IMR-90 (cell line): ENCODE results near the gene TJP1. TPM values are rescaled to one million over a fixed set of nuclear protein-coding genes. Genes with fewer than 3 reads are reported as not detected.

Experiments used
- ATAC-seq: fragments of 200-7000 bp; cut with Tn5 transposase; 2 replicates; pipeline ENCODE4 v1.9.1; 2020; ENCODE audit warnings: low read depth, mild to moderate bottlenecking, moderate library complexity
- BruUV-seq: library from RNA; stranded (reverse); fragments of 400-500 nt; replicated peaks from 2 replicates; lab custom pipeline; 2021; lab: Mats Ljungman, UMichigan
- CTCF ChIA-PET: fragments of 300-600 bp; formaldehyde crosslinking; extraction: SDS; loops from one replicate; lab custom pipeline; 2021; ENCODE audit warnings: antibody characterized with exemption; lab: Yijun Ruan, JAX
- POLR2A ChIA-PET: fragments of 300-600 bp; sonication (Branson Sonifier 250); formaldehyde crosslinking; loops from one replicate; lab custom pipeline; 2022; ENCODE audit warnings: antibody characterized with exemption; ENCODE audit not compliant: unreplicated experiment; lab: Charles Lee
- DNase-seq: peaks from one replicate; pipeline ENCODE4 v3.0.0; 2013
- H2AFZ ChIP-seq: replicated peaks from 2 replicates; pipeline ENCODE3; 2013; ENCODE audit warnings: low read length, mild to moderate bottlenecking; ENCODE audit not compliant: poor library complexity
- H2AK5ac ChIP-seq: 2 replicates; pipeline ENCODE4 v1.6.1; 2013; ENCODE audit warnings: low read depth, low read length, inconsistent platforms
- H2AK9ac ChIP-seq: replicated peaks from 2 replicates; pipeline ENCODE3; 2013; ENCODE audit warnings: mild to moderate bottlenecking, low read depth, low read length, moderate library complexity; ENCODE audit not compliant: poor library complexity
- H2BK120ac ChIP-seq: 2 replicates; pipeline ENCODE4 v1.6.1; 2013; ENCODE audit warnings: low read depth, low read length, inconsistent platforms
- H2BK15ac ChIP-seq: 3 replicates; pipeline ENCODE4 v1.6.1; 2013; ENCODE audit warnings: low read depth, low read length, inconsistent platforms
- H2BK20ac ChIP-seq: 2 replicates; pipeline ENCODE4 v1.6.1; 2013; ENCODE audit warnings: low read depth, mild to moderate bottlenecking, inconsistent platforms, low read length, moderate library complexity
- H2BK5ac ChIP-seq: 2 replicates; pipeline ENCODE4 v1.6.1; 2013; ENCODE audit warnings: mild to moderate bottlenecking, low read depth, low read length, inconsistent platforms; ENCODE audit not compliant: poor library complexity, severe bottlenecking
- H3K14ac ChIP-seq: replicated peaks from 2 replicates; pipeline ENCODE4 v1.6.1; 2013; ENCODE audit warnings: low read depth, low read length, inconsistent platforms
- H3K18ac ChIP-seq: 2 replicates; pipeline ENCODE4 v1.6.1; 2013; ENCODE audit warnings: low read depth, low read length, control low read depth
- H3K23ac ChIP-seq: 2 replicates; pipeline ENCODE4 v1.6.1; 2013; ENCODE audit warnings: low read depth, low read length, inconsistent platforms
- H3K27ac ChIP-seq: 2 replicates; pipeline ENCODE4 v1.5.1; 2013; ENCODE audit warnings: mild to moderate bottlenecking, control low read depth, low read length; ENCODE audit not compliant: insufficient read depth
- H3K27me3 ChIP-seq: 2 replicates; pipeline ENCODE4 v1.6.1; 2013; ENCODE audit warnings: low read length; ENCODE audit not compliant: control insufficient read depth, insufficient read depth
- H3K36me3 ChIP-seq: 2 replicates; pipeline ENCODE4 v1.6.1; 2013; ENCODE audit warnings: low read length, mixed read lengths; ENCODE audit not compliant: control insufficient read depth, insufficient read depth
- H3K4ac ChIP-seq: 2 replicates; pipeline ENCODE4 v1.6.1; 2013; ENCODE audit warnings: low read depth, low read length, inconsistent platforms
- H3K4me1 ChIP-seq: 2 replicates; pipeline ENCODE4 v1.6.1; 2013; ENCODE audit warnings: low read length, mixed read lengths; ENCODE audit not compliant: control insufficient read depth, insufficient read depth
- H3K4me2 ChIP-seq: 2 replicates; pipeline ENCODE4 v1.6.1; 2013; ENCODE audit warnings: low read depth, mild to moderate bottlenecking, control low read depth, low read length, moderate library complexity
- H3K4me3 ChIP-seq: 2 replicates; pipeline ENCODE4 v1.5.1; 2013; ENCODE audit warnings: low read depth, mild to moderate bottlenecking, control low read depth, low read length, moderate library complexity; ENCODE audit not compliant: insufficient read depth
- H3K56ac ChIP-seq: 2 replicates; pipeline ENCODE4 v1.6.1; 2013; ENCODE audit warnings: low read length, inconsistent platforms; ENCODE audit not compliant: insufficient read depth; ENCODE audit errors: extremely low read depth
- H3K79me1 ChIP-seq, 2 experiments: 2 replicates each; pipeline ENCODE4 v1.6.1; 2013; ENCODE audit warnings: low read length in 2 of 2, inconsistent platforms in 1 of 2, low read depth in 1 of 2
- H3K9ac ChIP-seq: 2 replicates; pipeline ENCODE4 v1.6.1; 2013; ENCODE audit warnings: low read depth, low read length, control low read depth
- H3K9me1 ChIP-seq: 2 replicates; pipeline ENCODE4 v1.6.1; 2013; ENCODE audit warnings: low read length, inconsistent platforms; ENCODE audit not compliant: insufficient read depth
- H3K9me3 ChIP-seq: 2 replicates; pipeline ENCODE4 v1.6.1; 2013; ENCODE audit warnings: low read length; ENCODE audit not compliant: control insufficient read depth, insufficient read depth
- H4K20me1 ChIP-seq: 2 replicates; pipeline ENCODE4 v1.6.1; 2013; ENCODE audit warnings: low read length, inconsistent platforms; ENCODE audit not compliant: insufficient read depth
- H4K5ac ChIP-seq: 2 replicates; pipeline ENCODE4 v1.6.1; 2013; ENCODE audit warnings: mild to moderate bottlenecking, low read depth, low read length, control low read depth
- H4K8ac ChIP-seq, 2 experiments: 2 replicates each; pipeline ENCODE4 v1.6.1; 2013; ENCODE audit warnings: low read depth in 2 of 2, low read length in 2 of 2, control low read depth in 1 of 2, inconsistent platforms in 1 of 2
- H4K91ac ChIP-seq: 2 replicates; pipeline ENCODE4 v1.6.1; 2013; ENCODE audit warnings: low read depth, low read length, inconsistent platforms; ENCODE audit not compliant: insufficient read depth
- BHLHE40 ChIP-seq: fragments of 150-350 bp; IDR thresholded peaks from 2 replicates; pipeline ENCODE4 v1.6.1; 2016; ENCODE audit warnings: mild to moderate bottlenecking, low read depth, low read length
- CEBPB ChIP-seq: IDR thresholded peaks from 2 replicates; pipeline ENCODE4 v1.6.1; 2012; ENCODE audit warnings: low read depth, low read length, improper control_type of control experiment
- CHD1 ChIP-seq: IDR thresholded peaks from 2 replicates; pipeline ENCODE4 v1.6.1; 2012; ENCODE audit warnings: low read depth, low read length, improper control_type of control experiment
- FOS ChIP-seq: fragments of 150-350 bp; IDR thresholded peaks from 2 replicates; pipeline ENCODE4 v1.6.1; 2016; ENCODE audit warnings: low read depth, low read length
- MAFK ChIP-seq: IDR thresholded peaks from 2 replicates; pipeline ENCODE4 v1.6.1; 2012; ENCODE audit warnings: low read depth, low read length, improper control_type of control experiment
- MAZ ChIP-seq: IDR thresholded peaks from 2 replicates; pipeline ENCODE4 v1.6.1; 2012; ENCODE audit warnings: low read depth, mild to moderate bottlenecking, low read length, improper control_type of control experiment, moderate library complexity, borderline replicate concordance
- MXI1 ChIP-seq: IDR thresholded peaks from 2 replicates; pipeline ENCODE4 v1.6.1; 2012; ENCODE audit warnings: low read depth, mild to moderate bottlenecking, low read length, moderate library complexity, borderline replicate concordance
- NFE2L2 ChIP-seq: fragments of 150-350 bp; IDR thresholded peaks from 2 replicates; pipeline ENCODE4 v1.6.1; 2016; ENCODE audit warnings: low read depth, mild to moderate bottlenecking, low read length
- POLR2A ChIP-seq: IDR thresholded peaks from 2 replicates; pipeline ENCODE4 v1.6.1; 2012; ENCODE audit warnings: mild to moderate bottlenecking, low read depth, low read length
- RAD21 ChIP-seq: IDR thresholded peaks from 2 replicates; pipeline ENCODE4 v1.6.1; 2012; ENCODE audit warnings: low read length, improper control_type of control experiment
- RCOR1 ChIP-seq: IDR thresholded peaks from 2 replicates; pipeline ENCODE4 v1.6.1; 2012; ENCODE audit warnings: mild to moderate bottlenecking, low read length, improper control_type of control experiment; ENCODE audit not compliant: insufficient replicate concordance
- RFX5 ChIP-seq: IDR thresholded peaks from 2 replicates; pipeline ENCODE4 v1.8.0; 2012; ENCODE audit warnings: low read depth, mild to moderate bottlenecking, low read length, moderate library complexity
- SMC3 ChIP-seq: fragments of 150-350 bp; IDR thresholded peaks from 2 replicates; pipeline ENCODE4 v1.6.1; 2016; ENCODE audit warnings: low read depth, mild to moderate bottlenecking, antibody characterized with exemption, low read length, moderate library complexity
- WGBS, 2 experiments: methylation state at CpG; one replicate each; pipeline versions ENCODE4 v1.1.5 to v1.1.7; 2013; ENCODE audit warnings: missing lambda C conversion rate in 2 of 2; ENCODE audit not compliant: insufficient read length in 1 of 2; ENCODE audit errors: extremely low coverage in 2 of 2; 5-methylcytosine and 5-hydroxymethylcytosine counted together
- dilution Hi-C: fragments of 300-500 bp; cut with HindIII; formaldehyde crosslinking; loops from one replicate; pipeline ENCODE4 v1.14.3; 2018; ENCODE audit warnings: low sequenced_read_pairs; ENCODE audit not compliant: unreplicated experiment
- in situ Hi-C: fragments of 300-500 bp; cut with MboI; formaldehyde crosslinking; loops from 3 replicates; pipeline ENCODE4 v1.14.3; 2019; ENCODE audit warnings: low sequenced_read_pairs, inconsistent platforms, mixed read lengths
- intact Hi-C: fragments of 100-400 bp; cut with micrococcal nuclease; formaldehyde crosslinking; loops from 2 replicates; pipeline ENCODE4 v1.10.0; 2022
- polyA plus RNA-seq, 3 experiments: library from polyadenylated mRNA; depleted of rRNA; stranded (reverse); fragments of >200 nt; gene quantifications; 2 replicates each; pipeline ENCODE4 v1.2.3, GENCODE V29; 2012; ENCODE audit warnings: low replicate concordance in 1 of 3
- total RNA-seq: library from RNA; depleted of rRNA; stranded (reverse); fragments of >200 nt; gene quantifications from 2 replicates; pipeline ENCODE4 v1.2.3, GENCODE V29; 2012
- TF ChIP-seq, protein P1 (sequence below): conservative IDR thresholded peaks from 2 replicates; pipeline ENCODE4 v1.5.1; 2012; ENCODE audit warnings: mild to moderate bottlenecking, low read depth, low read length, improper control_type of control experiment
- TF ChIP-seq, protein P2 (sequence below): fragments of 150-350 bp; IDR thresholded peaks from 2 replicates; pipeline ENCODE4 v1.6.1; 2016; ENCODE audit warnings: low read depth, mild to moderate bottlenecking, low read length, moderate library complexity, borderline replicate concordance
- TF ChIP-seq, protein P3 (sequence below): fragments of 150-350 bp; IDR thresholded peaks from 2 replicates; pipeline ENCODE4 v1.6.1; 2017; ENCODE audit warnings: mild to moderate bottlenecking, antibody characterized with exemption, low read length, low read depth

Gene TJP1
- total and polyA plus RNA-seq, 2 of the 4 experiments (the other 2 are of a cell fraction) = 42.2 to 43.4 TPM

DNA sequence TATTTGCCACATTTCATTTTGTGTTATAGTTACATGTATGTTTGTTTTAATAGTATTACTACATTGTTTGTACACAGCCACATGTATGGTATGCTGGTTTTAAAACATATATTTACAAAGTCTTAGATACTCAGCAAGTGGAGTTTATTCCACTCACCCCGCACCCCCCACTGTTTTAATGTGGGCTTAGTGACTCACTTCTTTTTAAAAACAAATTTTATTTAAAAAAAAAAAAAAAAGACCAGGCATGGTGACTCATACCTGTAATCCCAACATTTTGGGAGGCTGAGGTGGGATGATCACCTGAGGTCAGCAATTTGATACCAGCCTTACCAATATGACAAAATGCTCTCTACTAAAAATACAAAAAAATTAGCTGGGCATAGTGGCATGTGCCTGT lies 26.9 kb upstream of the TJP1 start:
- WGBS, 2 experiments = no CpG with 5 or more reads among the region's 1 CpG
- Histone ChIP-seq H2BK15ac (no peak overlapping the region), H3K4ac (no peak overlapping the region), H3K56ac (no peak overlapping the region), H3K36me3 (no peaks in the 10 kb centered on the region), H3K9me1 (peaks cover 8% of the 10 kb centered on the region), H2AK5ac (no peak overlapping the region), H2AFZ (no peak overlapping the region), H3K4me1 (peaks cover 6% of the 10 kb centered on the region), H3K4me3 (no peak overlapping the region), H3K9ac (no peak overlapping the region), H3K14ac (no peak overlapping the region), H2BK5ac (no peak overlapping the region), H4K5ac (no peak overlapping the region), H4K8ac (no peak overlapping the region), H3K23ac (no peak overlapping the region), H3K9me3 (no peaks in the 10 kb centered on the region), H3K18ac (no peak overlapping the region), H3K79me1 (no peaks in the 10 kb centered on the region), H3K27ac (no peak overlapping the region), H2BK120ac (no peak overlapping the region), H2BK20ac (no peak overlapping the region), H3K4me2 (no peak overlapping the region), H4K91ac (no peak overlapping the region), H4K20me1 (no peaks in the 10 kb centered on the region), H2AK9ac (no peak overlapping the region), H3K27me3 (no peaks in the 10 kb centered on the region)
- ATAC-seq = peak; percentile 81
- TF ChIP-seq RAD21 = no peak
- TF ChIP-seq, protein P1, sequence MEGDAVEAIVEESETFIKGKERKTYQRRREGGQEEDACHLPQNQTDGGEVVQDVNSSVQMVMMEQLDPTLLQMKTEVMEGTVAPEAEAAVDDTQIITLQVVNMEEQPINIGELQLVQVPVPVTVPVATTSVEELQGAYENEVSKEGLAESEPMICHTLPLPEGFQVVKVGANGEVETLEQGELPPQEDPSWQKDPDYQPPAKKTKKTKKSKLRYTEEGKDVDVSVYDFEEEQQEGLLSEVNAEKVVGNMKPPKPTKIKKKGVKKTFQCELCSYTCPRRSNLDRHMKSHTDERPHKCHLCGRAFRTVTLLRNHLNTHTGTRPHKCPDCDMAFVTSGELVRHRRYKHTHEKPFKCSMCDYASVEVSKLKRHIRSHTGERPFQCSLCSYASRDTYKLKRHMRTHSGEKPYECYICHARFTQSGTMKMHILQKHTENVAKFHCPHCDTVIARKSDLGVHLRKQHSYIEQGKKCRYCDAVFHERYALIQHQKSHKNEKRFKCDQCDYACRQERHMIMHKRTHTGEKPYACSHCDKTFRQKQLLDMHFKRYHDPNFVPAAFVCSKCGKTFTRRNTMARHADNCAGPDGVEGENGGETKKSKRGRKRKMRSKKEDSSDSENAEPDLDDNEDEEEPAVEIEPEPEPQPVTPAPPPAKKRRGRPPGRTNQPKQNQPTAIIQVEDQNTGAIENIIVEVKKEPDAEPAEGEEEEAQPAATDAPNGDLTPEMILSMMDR = no peak
- TF ChIP-seq MXI1 = no peak
- no peak for TF ChIP-seq MAZ
- no peak for TF ChIP-seq RFX5
- no peak for TF ChIP-seq CHD1
- TF ChIP-seq NFE2L2 = no peak
- no peak for TF ChIP-seq POLR2A
- TF ChIP-seq CEBPB = no peak
- no peak for TF ChIP-seq SMC3
- 0 out of 2 replicates have a peak, but pooled peaks have one; percentile 29 for TF ChIP-seq MAFK
- TF ChIP-seq, protein P2, sequence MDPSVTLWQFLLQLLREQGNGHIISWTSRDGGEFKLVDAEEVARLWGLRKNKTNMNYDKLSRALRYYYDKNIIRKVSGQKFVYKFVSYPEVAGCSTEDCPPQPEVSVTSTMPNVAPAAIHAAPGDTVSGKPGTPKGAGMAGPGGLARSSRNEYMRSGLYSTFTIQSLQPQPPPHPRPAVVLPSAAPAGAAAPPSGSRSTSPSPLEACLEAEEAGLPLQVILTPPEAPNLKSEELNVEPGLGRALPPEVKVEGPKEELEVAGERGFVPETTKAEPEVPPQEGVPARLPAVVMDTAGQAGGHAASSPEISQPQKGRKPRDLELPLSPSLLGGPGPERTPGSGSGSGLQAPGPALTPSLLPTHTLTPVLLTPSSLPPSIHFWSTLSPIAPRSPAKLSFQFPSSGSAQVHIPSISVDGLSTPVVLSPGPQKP = no peak
- TF ChIP-seq, protein P3, sequence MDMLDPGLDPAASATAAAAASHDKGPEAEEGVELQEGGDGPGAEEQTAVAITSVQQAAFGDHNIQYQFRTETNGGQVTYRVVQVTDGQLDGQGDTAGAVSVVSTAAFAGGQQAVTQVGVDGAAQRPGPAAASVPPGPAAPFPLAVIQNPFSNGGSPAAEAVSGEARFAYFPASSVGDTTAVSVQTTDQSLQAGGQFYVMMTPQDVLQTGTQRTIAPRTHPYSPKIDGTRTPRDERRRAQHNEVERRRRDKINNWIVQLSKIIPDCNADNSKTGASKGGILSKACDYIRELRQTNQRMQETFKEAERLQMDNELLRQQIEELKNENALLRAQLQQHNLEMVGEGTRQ = no peak
- peak; percentile 23; the same call in 1 of the 2 replicates for TF ChIP-seq BHLHE40
- TF ChIP-seq FOS = peak; percentile 61
- no peak for TF ChIP-seq RCOR1
- CTCF ChIA-PET = no interaction called here
- POLR2A ChIA-PET = no interaction called here
- intact Hi-C loops = no loop called here
- dilution Hi-C loops = no loop called here
- DNase-seq = peak; percentile 62
- in situ Hi-C loops = loop anchor here (5.0 kb wide), 1 partner anchor 68 kb away; no protein-coding TSS in a partner anchor
- BruUV-seq = no TSS peak
